C4-2B (cell line): Measurements from ENCODE around the gene KCNK13.

Experiments used
- H3K27ac ChIP-seq: fragments of 450-650 bp; 2 replicates; pipeline ENCODE4 v1.5.1; 2017
- ZFX ChIP-seq: fragments of 450-650 bp; IDR thresholded peaks from 2 replicates; pipeline ENCODE4 v1.6.1; 2017
- TF ChIP-seq, protein P1 (sequence below): fragments of 450-650 bp; conservative IDR thresholded peaks from 2 replicates; pipeline ENCODE4 v1.5.1; 2017; ENCODE audit warnings: mild to moderate bottlenecking

KCNK13 gene

GRCh38 chr14:90179809-90180779 is 118.3 kb downstream of the KCNK13 start:
- no peak for TF ChIP-seq ZFX
- H3K27ac ChIP-seq = no peak overlapping the region

- no peak for TF ChIP-seq ZFX
- TF ChIP-seq, protein P1, sequence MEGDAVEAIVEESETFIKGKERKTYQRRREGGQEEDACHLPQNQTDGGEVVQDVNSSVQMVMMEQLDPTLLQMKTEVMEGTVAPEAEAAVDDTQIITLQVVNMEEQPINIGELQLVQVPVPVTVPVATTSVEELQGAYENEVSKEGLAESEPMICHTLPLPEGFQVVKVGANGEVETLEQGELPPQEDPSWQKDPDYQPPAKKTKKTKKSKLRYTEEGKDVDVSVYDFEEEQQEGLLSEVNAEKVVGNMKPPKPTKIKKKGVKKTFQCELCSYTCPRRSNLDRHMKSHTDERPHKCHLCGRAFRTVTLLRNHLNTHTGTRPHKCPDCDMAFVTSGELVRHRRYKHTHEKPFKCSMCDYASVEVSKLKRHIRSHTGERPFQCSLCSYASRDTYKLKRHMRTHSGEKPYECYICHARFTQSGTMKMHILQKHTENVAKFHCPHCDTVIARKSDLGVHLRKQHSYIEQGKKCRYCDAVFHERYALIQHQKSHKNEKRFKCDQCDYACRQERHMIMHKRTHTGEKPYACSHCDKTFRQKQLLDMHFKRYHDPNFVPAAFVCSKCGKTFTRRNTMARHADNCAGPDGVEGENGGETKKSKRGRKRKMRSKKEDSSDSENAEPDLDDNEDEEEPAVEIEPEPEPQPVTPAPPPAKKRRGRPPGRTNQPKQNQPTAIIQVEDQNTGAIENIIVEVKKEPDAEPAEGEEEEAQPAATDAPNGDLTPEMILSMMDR = no peak
- H3K27ac ChIP-seq = no peak overlapping the region
These were observed 122.3 kb downstream of the KCNK13 start for GRCh38 chr14:90184094-90184493.

DNA sequence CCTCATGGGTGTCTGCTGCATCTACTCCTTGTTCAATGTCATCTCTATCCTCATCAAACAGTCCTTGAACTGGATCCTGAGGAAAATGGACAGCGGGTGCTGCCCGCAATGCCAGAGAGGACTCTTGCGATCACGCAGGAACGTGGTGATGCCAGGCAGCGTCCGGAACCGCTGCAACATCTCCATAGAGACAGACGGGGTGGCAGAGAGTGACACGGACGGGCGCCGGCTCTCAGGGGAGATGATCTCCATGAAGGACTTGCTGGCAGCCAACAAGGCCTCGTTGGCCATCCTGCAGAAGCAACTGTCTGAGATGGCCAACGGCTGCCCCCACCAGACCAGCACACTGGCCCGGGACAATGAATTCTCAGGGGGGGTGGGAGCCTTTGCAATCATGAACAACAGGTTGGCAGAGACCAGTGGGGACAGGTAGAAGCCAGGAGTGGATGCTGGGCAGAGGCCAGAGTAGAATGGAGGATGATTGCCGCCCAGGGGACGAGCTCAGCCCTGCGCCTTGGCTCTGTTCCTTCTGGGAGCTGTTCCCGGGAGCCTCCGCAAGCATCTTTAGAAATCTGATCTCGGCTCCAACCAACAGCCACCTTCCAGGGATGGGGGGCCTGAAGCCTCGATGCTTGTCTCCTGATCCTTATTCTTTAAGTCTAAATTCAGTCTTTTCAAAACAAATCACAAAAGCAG is 122.9 kb downstream of the KCNK13 start:
- H3K27ac ChIP-seq = no peak overlapping the region
- TF ChIP-seq, protein P1 = no peak
- TF ChIP-seq ZFX = no peak

DNA sequence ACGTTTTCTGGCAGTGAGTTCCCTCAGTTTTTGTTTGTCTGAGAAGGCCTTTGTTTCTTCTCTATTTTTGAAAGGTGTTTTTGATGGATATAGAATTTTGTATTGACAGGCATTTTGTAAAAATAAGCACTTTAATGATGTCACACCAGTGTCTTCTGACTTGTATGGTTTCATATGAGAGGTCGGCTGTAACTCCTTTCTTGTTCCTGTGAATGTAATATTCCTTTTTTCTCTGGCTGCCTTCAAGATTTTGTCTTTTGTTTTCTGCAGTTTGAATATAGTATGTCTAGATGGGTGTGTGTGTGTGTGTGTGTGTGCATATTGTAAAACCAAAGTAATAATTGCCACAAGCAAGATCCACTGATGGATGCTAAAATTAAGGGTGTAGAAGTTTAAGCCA is 126.8 kb downstream of the KCNK13 start:
- no peak overlapping the region for H3K27ac ChIP-seq
- TF ChIP-seq, protein P1 = no peak
- TF ChIP-seq ZFX = no peak

GRCh38 chr14:90191154-90191553 is 129.4 kb downstream of the KCNK13 start:
- H3K27ac ChIP-seq = no peak overlapping the region
- TF ChIP-seq, protein P1 = no peak
- no peak for TF ChIP-seq ZFX

- H3K27ac ChIP-seq = no peak overlapping the region
- TF ChIP-seq ZFX = no peak
- TF ChIP-seq, protein P1 = no peak
These were observed 129.8 kb downstream of the KCNK13 start for GRCh38 chr14:90191585-90191984.

DNA sequence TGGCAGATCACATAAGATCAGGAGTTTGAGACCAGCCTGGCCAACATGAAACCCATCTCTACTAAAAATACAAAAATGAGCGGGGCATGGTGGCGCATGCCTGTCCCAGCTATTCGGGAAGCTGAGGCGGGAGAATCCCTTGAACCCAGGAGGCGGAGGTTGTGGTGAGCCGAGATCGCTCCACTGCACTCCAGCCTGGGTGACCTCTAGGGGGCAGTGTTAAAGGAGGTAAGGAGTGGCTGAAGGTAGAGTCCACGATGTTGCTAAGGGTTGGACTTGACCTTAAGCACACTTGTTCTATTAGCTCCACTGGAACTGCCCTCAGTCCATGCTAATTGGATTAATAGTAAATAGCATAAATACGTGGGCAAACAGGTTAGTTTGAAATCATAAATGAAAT is 132.1 kb downstream of the KCNK13 start:
- H3K27ac ChIP-seq = no peak overlapping the region
- TF ChIP-seq, protein P1 = peak; percentile 70
- no peak for TF ChIP-seq ZFX
